HG03135 (cell line): ENCODE measurements around the gene TMEM132E.

ENCODE experiments used
- ATAC-seq: cut with Tn5 transposase; IDR thresholded peaks from one replicate; pipeline ENCODE4 v1.9.1; 2021; ENCODE audit warnings: mild to moderate bottlenecking, moderate library complexity; ENCODE audit not compliant: unreplicated experiment

The TMEM132E gene

DNA sequence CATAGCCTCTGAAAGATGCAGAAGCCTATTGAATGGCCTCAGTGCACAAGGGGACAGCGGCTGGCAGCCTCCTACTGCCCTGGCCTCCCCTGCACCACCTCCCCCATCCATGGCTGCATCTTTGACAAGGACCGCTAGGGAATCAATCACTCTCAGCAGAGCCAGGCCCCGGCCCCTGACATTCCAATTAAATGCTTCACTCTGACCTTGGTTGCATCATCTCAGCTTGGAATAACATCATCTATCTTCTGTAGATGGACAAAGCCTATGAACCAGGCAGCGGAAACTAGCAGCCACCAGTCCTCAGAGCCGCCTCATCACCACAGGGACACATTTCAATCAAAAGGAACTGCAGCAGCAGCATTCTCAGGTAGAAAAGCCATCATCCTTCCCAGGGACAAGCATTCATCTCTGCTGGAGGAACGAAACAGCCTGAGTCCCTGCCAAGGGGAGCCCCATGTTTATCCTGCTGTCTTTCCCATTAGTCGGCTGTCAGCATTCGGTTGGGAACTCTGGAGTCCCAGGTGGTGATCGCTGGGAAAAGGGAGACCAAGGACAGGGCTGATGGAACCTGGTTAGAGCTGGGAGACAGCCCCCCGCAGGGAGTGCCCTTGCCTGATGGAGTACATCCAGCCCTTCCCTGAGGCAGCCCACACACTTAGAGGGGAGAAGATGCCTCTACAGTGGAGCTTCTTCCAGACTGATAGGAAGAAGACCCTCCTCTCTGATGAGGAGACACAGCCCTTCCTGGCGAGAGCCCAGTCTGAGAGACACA, 11.5 kb upstream of the TMEM132E start:
- no peak for ATAC-seq

GRCh38 chr17:34568953-34569352, 10.4 kb upstream of the TMEM132E start:
- ATAC-seq, result no peak

DNA sequence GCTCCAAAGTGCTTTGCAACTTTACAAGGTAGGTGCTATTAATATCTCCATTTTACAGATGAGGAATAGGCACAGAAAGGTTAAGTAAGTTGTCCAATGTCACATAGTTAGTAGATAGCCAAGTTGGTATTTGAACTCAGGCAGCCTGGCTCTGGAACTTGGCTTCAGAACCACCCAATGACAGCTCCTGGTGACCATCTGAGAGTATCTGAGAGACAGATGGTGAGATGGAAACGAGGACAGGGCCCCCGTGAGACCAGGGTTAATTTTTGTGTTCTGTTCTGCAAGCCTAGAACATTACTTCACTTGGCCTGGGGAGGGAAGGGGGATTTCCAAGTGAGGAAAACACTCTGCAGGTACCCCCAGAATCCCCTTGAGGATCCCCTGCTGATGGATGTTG, 9.8 kb upstream of the TMEM132E start:
- no peak for ATAC-seq

- ATAC-seq, result no peak
Observed at GRCh38 chr17:34570506-34570905, 8.9 kb upstream of the TMEM132E start.

DNA sequence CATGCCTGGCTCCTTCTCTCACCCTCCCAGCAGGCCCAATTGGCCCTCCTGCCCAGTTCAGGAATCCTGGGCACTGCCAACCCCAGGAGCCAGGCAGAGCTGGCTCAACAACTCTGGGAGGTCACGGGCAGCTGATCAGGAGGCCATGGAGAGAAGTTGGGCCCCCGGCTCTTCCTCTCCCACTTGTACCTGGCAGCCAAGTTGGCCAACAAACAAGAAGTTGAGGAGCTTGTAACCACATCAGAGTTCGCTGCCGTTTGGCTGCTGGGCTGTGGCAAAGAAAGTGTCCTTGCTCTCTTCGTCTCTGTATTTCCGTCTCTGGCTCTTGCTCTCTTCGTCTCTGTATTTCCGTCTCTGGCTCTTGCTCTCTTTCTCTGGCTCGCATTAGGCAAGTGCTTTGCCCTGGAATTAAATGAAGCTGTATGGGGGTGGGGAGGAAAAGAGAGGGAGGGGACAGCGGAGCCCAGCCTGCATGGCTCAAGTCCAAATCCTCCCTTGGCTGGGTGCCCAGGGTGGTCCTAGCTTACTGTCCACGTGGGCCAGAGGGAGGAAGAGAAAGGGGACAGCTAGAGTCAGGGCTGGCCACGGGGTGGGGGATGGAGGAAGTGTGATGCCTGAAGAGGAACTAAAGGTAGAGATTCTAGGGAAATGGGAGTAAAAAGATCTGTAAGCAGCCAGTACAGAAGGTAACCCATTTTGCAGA, 7.8 kb upstream of the TMEM132E start:
- no peak for ATAC-seq

- no peak for ATAC-seq
Observed at GRCh38 chr17:34572483-34572882, 6.9 kb upstream of the TMEM132E start.

- no peak for ATAC-seq
Observed at GRCh38 chr17:34575182-34575581, 4.2 kb upstream of the TMEM132E start.

DNA sequence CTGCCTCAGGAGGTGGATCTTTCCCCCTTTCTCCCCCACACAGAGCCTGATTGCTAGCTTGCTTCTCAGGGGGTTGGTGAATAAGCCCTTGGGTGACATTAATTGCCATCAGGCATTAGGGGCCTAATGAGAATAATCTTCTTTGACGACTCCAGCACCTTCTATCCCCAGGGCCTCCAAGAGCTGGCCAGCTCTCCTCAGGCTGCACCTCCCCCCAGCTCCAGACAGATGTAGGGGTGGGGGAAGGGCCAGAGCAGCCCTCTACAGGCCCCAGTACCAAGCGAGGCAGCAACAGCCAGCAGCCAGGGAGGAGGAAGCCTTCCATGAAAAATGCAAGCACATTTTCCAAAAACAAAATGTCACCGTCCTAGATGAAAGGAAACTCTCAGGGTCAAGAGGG, 1.4 kb upstream of the TMEM132E start:
- no peak for ATAC-seq

DNA sequence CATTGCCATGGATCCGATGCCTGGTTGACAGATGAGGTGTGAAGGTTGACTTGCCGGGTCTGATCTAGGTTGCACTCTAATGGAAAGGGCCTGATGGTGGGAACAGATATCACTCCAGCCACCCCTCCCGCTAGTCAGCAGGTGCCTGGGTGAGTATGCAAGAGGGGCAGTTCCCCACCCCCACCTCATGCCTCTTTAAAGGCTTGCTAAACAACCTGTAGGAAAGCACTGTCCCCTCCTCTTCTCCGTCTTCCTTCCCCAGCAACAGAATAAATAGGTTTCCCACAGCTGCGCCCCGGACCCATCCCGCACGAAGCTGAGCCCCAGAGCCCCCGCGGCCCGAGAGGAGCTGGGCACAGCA, 746 bp upstream of the TMEM132E start:
- ATAC-seq, result no peak

GRCh38 chr17:34579979-34580684, 750 bp downstream of the TMEM132E start:
- no peak for ATAC-seq

DNA sequence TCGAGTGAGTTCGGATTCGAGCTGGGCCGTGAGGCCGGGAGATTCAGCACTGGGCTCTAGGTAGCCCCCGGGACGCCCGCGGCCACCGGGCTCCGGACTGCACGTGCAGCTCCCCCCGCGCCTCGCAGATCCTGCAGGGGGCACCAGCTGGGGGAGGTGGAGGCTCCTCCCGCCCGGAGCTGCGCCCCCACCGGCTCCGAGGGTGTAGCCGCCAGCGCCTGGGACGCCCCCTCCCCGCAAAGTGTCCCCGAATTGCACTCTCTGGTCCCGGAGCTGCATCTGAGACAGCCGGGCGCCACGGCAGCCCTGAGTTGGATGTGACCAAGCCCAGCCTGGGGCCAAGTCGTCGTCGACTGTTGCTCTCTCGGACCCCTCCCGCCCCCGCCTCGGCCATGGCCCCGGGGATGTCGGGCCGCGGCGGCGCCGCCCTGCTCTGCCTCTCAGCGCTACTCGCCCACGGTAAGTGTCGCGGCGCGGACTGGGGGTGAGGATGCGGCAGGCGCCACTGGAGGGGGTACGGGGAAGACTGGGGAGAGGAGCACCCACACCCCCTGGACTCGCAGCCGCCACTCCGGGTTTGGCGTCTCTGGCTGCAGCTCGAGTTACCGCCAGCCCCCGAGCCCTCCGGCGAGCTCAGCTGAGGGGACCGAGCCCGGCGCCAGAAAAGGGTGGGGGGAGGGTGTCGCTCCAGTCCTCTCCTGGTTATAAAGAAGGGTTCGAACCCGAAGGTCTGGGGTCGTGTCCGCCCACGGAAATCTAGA, 1.5 kb downstream of the TMEM132E start:
- no peak for ATAC-seq

GRCh38 chr17:34581446-34582184, 2.2 kb downstream of the TMEM132E start:
- ATAC-seq, result no peak

GRCh38 chr17:34582185-34582900, 3.0 kb downstream of the TMEM132E start:
- no peak for ATAC-seq

GRCh38 chr17:34582901-34583245, 3.5 kb downstream of the TMEM132E start:
- no peak for ATAC-seq

DNA sequence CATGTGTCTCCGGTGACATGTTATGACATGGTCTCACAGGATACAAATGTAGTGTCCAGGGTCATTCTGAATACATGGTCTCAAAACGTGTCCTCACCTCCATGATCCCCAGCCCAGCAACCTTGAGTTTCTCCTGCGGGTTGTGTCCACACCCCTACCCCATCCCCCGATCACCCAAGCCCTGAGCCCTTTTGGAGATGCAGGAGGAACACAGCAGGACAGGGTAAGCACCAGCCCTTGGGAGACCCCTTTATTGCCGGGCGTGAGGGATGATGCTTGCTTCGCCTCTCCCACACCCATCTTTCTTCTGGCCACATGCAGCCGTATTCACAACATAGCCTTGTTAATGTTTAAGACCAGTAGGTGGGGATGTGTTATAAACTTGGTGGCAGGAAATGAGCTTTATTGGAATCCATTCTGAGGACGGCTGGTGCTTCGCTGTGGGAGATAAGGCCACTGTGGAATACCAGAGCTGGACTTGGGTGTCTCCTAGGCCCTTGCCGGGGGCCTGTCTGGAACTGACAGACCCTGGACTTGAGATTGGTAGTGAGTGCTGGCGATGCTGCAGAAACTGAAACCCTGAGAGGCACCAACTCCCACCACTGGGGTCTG, 5.5 kb downstream of the TMEM132E start:
- ATAC-seq, result no peak

GRCh38 chr17:34586346-34586846, 7.0 kb downstream of the TMEM132E start:
- ATAC-seq, result no peak

DNA sequence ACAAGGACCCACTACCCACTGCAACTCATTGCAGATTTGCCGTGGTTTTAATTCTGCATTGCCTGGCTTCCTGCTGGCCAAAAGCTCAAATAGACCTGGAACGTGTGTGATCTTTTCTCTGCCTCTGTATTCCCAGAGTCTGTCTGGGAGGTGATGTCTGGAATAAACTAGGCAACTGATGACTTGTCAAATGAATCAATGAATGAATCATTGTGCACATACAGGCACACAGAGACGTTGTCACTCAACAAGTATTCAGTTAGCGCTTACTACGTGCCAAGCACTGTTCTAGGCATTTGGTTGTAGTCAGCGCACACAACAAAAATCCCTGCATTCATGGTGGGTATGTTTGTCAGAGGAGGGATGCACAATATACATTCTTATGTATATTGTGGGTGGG, 8.9 kb downstream of the TMEM132E start:
- ATAC-seq, result no peak

GRCh38 chr17:34589120-34589965, 10.0 kb downstream of the TMEM132E start:
- no peak for ATAC-seq
